Nephron (organoid): Measurements from ENCODE around the gene SYNDIG1.
A peak's percentile ranks its signal among the peaks of the same experiment; 100 is the strongest.

Experiments used
- H3K27ac Mint-ChIP-seq, 3 experiments: 2 replicates each; pipeline ENCODE4 v1.8.0; 2020; ENCODE audit warnings: mixed read lengths in 3 of 3, mild to moderate bottlenecking in 2 of 3, moderate library complexity in 1 of 3
- H3K27me3 Mint-ChIP-seq: 2 replicates; pipeline ENCODE4 v1.8.0; 2021; ENCODE audit warnings: low read depth, mild to moderate bottlenecking, moderate library complexity, mixed read lengths
- H3K36me3 Mint-ChIP-seq: 2 replicates; pipeline ENCODE4 v1.8.0; 2020; ENCODE audit warnings: low read depth, mixed read lengths
- H3K4me1 Mint-ChIP-seq: 2 replicates; pipeline ENCODE4 v1.8.0; 2020; ENCODE audit warnings: mixed read lengths
- H3K4me3 Mint-ChIP-seq, 3 experiments: 2 replicates each; pipeline ENCODE4 v1.8.0; 2020; ENCODE audit warnings: mild to moderate bottlenecking in 3 of 3, mixed read lengths in 3 of 3, moderate library complexity in 2 of 3
- H3K9me3 Mint-ChIP-seq: 2 replicates; pipeline ENCODE4 v1.8.0; 2020; ENCODE audit warnings: mixed read lengths
- CTCF ChIP-seq, 3 experiments: fragments of 200-600 bp; sonication (generic); IDR thresholded peaks; one replicate each; pipeline ENCODE4 v1.5.0; 2021; ENCODE audit warnings: antibody characterized with exemption in 3 of 3; ENCODE audit not compliant: unreplicated experiment in 3 of 3

SYNDIG1 gene

DNA sequence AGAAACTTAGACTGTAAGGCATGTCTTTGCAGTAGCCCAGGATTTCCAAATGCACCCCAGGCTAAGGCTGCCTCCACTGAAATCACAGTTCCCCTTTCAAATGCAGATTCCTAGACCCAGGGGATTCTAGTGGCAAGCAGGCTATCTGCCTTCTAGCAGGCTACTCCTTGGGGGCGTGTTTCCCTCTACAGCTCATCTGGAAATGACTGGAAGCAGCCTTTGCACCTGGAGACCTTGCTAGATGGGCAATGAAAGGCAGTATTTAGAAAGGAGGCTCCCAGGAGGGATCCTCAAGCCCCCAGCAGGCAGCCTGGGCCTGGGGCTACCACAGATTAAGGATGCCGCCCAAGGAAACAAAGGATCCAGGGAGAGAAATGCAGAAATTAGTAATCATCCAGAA lies 26.0 kb upstream of the SYNDIG1 start:
- no peak for TF ChIP-seq CTCF (IDR thresholded peaks at IDR 0.05; ENCODE audit: unreplicated experiment in 3 of 3)
- H3K27me3 Mint-ChIP-seq, result peaks cover 51% of the 10 kb centered on the region
- peaks cover 11% of the 10 kb centered on the region for H3K4me1 Mint-ChIP-seq
- H3K4me3 Mint-ChIP-seq, result no peak overlapping the region
- no peaks in the 10 kb centered on the region for H3K9me3 Mint-ChIP-seq
- H3K27ac Mint-ChIP-seq, result no peak overlapping the region
- no peaks in the 10 kb centered on the region for H3K36me3 Mint-ChIP-seq

DNA sequence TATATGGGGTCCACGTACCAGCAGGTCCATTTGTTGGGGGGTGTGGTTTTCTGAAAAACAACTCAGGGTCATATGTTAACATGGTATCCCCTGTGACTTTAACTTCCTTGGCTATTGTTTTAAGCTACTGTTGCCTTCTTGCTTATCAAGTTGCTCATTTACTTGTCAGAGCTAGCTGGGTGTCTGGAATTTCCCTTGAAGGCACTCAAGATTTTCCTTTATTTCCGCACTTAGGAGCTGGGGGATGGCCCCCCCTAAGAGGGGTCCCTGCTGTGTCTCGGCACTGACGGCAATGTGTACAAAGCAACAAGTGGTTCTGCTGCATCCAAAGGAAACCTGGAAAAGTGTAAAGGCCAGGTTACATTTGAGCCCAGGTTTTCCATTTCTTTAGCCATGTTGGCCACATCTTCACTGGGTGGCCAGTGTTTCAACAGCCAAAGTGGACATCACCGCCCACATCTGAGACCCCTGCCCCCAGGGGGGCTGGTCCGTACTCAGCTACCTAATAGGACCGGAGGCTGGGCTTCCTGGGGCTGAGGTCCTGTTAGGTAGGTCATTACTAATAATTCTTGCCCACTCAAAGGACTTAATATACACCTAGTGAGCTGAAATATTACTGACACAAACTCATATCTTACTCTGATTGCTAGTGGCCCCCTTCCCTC lies 24.8 kb upstream of the SYNDIG1 start:
- Mint-ChIP-seq H3K27ac (peak overlapping the region in 1 of 3 experiments; percentile 61), H3K9me3 (no peaks in the 10 kb centered on the region), H3K4me1 (peaks cover 11% of the 10 kb centered on the region), H3K4me3 (no peak overlapping the region), H3K27me3 (peaks cover 56% of the 10 kb centered on the region), H3K36me3 (no peaks in the 10 kb centered on the region)
- no peak for TF ChIP-seq CTCF (IDR thresholded peaks at IDR 0.05; ENCODE audit: unreplicated experiment in 3 of 3)

DNA sequence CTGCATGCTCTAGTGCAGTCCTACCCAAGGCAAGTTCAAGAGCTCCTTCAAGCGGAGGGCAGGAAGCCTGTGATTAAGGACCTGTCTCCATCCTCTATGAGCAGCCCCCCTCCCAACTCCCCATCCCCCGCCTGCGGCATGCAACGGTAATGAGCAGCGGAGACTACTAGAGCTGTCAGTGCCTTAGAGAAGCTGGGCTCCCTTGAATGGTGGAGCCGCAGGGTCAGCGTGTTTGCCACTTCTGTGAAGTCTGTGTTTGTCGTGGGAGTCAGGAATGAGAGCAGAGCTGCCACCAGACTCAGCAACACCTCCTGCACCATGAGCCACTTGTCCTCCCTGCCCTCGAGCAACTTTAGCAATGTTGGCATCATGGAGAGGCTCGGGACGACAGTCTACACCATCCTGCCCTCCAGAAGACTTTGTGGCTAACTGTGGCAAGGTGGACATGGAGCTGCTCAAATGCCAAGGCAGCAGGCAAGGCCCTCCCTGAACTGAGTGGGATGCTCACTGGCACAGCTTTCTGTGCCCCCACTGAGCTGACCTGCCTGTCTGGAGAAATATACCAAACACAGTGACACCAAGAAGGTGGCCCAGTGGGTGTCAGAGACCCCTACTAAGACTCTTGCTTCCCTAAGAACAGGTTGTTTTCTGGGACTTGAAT lies 23.8 kb upstream of the SYNDIG1 start:
- Mint-ChIP-seq H3K27me3 (peaks cover 56% of the 10 kb centered on the region), H3K36me3 (no peaks in the 10 kb centered on the region), H3K4me3 (no peak overlapping the region), H3K9me3 (no peaks in the 10 kb centered on the region), H3K27ac (no peak overlapping the region), H3K4me1 (peaks cover 5% of the 10 kb centered on the region)
- TF ChIP-seq CTCF (IDR thresholded peaks at IDR 0.05; ENCODE audit: unreplicated experiment in 3 of 3), result no peak

DNA sequence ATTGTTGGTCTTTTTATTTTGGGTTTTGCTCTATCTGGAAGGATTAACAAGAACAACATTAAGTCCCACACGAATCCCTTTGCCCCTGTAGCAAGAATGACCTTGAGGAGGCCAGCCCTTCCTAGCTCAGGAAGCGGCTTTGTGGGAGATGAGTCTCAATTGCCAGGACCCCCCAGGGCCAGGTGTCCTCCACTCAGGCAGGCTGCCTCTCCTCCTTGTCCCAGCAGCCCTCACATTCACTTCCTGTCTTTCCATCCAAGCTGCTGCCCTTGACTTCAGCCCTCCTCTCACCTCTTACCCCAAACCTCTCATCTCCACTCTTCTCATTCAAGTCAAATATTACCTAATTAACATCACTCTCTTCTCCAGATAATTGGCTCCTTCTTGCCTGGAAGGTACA lies 22.6 kb upstream of the SYNDIG1 start:
- H3K27ac Mint-ChIP-seq, result no peak overlapping the region
- H3K4me1 Mint-ChIP-seq, result peaks cover 5% of the 10 kb centered on the region
- peaks cover 54% of the 10 kb centered on the region for H3K27me3 Mint-ChIP-seq
- no peak for TF ChIP-seq CTCF (IDR thresholded peaks at IDR 0.05; ENCODE audit: unreplicated experiment in 3 of 3)
- no peaks in the 10 kb centered on the region for H3K36me3 Mint-ChIP-seq
- no peak overlapping the region for H3K4me3 Mint-ChIP-seq
- H3K9me3 Mint-ChIP-seq, result no peaks in the 10 kb centered on the region

DNA sequence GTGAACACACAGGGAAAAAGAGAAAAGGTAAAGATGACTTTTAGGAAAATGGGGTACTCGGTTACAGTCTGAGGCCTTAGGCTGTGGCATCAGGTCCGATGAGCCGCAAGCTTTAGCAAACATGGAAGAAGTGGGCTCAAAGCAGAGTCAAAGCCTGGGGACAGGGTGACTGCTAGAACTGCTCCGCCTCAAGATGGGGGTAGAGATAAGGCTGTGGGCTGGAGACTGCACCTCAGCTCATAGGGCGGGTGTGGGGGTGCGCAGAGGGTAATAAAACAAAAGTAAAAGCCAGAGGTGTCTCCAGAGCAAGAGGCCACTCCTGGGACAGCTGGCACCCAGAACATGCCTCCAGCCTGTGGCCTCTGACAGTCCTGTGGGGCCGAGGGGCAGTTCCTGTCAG lies 21.3 kb upstream of the SYNDIG1 start:
- no peaks in the 10 kb centered on the region for H3K9me3 Mint-ChIP-seq
- H3K27ac Mint-ChIP-seq, result no peak overlapping the region
- no peaks in the 10 kb centered on the region for H3K36me3 Mint-ChIP-seq
- H3K4me1 Mint-ChIP-seq, result peaks cover 5% of the 10 kb centered on the region
- peaks cover 54% of the 10 kb centered on the region for H3K27me3 Mint-ChIP-seq
- TF ChIP-seq CTCF (IDR thresholded peaks at IDR 0.05; ENCODE audit: unreplicated experiment in 3 of 3), result no peak
- no peak overlapping the region for H3K4me3 Mint-ChIP-seq
